HFF-Myc (cell line): ENCODE results near the gene KPNA2.
"Not testable (repeated sequence)": the region's sequence is repeated elsewhere in the genome, so short reads cannot be mapped to it uniquely, and the experiment has no call there.

ENCODE experiments used
- DNase-seq: peaks from one replicate; pipeline ENCODE4 v3.0.0-alpha.2; 2011; ENCODE audit warnings: low read depth; ENCODE audit errors: extremely low read depth
- H3K4me3 ChIP-seq: replicated peaks from 2 replicates; pipeline ENCODE4 v1.5.1; 2011; ENCODE audit warnings: low read depth, mild to moderate bottlenecking, control low read depth, low read length
- TF ChIP-seq, protein P1 (sequence below): IDR thresholded peaks from 2 replicates; pipeline ENCODE4 v1.5.1; 2012; ENCODE audit warnings: mild to moderate bottlenecking, low read depth, low read length, control low read depth; ENCODE audit errors: missing control alignments

The KPNA2 gene

DNA sequence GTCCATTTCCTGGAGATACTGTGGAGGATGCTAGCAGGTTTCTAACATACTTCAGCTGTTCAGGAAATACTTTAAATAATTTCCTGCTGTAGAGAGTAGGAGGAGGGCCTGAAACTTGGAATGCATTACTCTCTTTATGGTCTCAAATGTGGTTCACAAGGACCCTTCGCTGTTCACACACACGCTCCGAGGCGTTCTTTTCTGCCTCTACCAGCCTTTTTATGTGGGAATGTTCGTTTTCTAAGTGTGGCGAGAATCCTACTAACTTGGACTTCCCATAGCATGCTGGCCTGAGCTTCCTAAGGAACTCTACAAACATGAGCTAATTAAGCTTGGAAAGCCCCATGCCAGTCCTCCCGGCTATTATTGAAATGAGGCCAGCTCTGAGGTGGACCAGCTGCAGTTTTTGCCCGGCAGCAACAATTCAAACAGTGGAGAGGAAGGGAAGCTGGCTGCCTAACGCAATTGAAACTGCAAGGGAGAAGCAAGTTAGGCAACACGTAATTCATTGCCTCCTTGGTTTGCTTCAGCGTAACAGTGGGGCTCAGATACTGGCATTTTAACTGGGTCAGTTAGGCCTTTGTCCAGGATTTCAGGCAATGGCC, 18.9 kb downstream of the KPNA2 start:
- DNase-seq, result peak; percentile 47
- H3K4me3 ChIP-seq, result no peak overlapping the region; the same call in 1 of the 2 replicates
- TF ChIP-seq, protein P1, sequence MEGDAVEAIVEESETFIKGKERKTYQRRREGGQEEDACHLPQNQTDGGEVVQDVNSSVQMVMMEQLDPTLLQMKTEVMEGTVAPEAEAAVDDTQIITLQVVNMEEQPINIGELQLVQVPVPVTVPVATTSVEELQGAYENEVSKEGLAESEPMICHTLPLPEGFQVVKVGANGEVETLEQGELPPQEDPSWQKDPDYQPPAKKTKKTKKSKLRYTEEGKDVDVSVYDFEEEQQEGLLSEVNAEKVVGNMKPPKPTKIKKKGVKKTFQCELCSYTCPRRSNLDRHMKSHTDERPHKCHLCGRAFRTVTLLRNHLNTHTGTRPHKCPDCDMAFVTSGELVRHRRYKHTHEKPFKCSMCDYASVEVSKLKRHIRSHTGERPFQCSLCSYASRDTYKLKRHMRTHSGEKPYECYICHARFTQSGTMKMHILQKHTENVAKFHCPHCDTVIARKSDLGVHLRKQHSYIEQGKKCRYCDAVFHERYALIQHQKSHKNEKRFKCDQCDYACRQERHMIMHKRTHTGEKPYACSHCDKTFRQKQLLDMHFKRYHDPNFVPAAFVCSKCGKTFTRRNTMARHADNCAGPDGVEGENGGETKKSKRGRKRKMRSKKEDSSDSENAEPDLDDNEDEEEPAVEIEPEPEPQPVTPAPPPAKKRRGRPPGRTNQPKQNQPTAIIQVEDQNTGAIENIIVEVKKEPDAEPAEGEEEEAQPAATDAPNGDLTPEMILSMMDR, result no peak

DNA sequence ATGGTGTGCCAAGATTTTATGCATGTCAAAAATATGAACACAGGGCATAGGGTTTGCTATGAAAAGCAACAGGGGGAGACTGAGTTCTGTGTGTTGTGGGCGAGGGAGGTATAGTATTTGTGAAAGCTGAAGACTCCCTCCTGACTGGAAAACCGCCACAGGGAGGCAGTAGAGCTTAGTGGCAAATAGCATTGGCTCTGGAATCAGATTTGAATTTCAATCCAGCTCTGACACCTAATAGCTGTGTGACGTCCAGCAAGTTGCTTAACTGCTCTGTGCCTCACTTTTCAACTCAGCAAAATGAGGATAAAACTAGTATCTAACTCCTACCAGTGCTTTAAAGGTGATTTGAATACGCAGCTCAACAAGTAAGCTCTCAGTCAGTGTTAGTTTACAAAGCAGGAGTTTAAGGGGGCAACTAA, 22.0 kb downstream of the KPNA2 start:
- DNase-seq, result no peak
- no peak overlapping the region for H3K4me3 ChIP-seq
- TF ChIP-seq, protein P1, result peak; percentile 62

DNA sequence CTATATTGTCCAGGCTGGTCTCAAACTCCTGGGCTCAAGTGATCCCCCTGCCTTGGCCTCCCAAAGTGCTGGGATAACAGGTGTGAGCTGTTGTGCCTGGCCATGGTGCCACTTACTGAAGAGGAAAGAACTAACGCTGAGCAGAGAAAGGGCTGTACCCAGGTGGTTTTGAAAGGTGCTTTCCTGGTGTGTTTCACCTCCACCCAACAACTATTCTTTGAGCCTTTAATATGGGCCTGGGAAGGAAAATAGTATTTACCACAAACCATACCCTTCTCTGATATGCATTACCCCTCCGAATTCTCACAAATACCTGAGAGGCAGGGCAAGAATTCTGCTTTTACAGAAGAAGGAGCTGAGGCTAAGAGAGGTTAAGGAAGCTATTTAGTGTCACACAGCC, 24.8 kb downstream of the KPNA2 start:
- DNase-seq, result no peak
- H3K4me3 ChIP-seq, result no peak overlapping the region
- TF ChIP-seq, protein P1, result no peak

DNA sequence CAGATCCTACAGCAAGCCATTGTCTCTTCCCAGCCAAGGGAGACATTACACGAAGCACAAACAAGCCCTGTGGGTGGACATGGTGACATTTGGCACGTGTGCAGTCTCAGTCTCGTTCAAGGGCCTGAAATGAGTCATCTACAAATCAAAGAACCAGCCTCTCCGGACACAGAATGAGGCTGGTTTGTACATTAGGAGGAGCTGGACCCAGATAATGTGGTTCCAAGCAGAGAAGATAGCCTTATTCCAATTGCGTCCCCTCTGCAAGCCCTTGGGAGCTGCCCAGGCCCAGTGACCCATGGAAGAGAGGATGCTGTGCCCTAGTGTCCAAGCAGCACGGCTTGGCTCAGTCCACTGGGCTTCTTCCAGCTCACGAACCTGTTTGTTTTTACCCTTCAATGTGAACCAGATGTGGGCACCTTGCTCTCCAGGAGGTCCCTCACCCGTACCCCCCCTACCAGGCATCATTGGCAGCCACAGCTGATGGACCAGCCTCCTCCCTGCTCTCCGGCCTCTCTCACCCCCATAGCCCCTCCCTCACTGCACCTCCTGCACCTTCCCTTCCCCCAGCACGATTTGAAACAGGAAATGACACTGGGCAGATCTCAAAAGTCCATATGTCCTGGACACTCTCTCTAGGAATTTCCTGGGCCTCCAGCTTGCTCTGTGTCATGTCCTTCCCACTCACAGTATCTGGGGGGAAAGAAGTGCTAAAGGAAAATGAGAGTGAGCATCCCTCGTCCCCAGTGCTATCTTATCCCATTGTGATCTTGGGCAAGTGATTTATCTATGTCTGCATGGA, 26.2 kb downstream of the KPNA2 start:
- no peak overlapping the region for H3K4me3 ChIP-seq
- DNase-seq, result peak; percentile 39
- TF ChIP-seq, protein P1, result no peak

DNA sequence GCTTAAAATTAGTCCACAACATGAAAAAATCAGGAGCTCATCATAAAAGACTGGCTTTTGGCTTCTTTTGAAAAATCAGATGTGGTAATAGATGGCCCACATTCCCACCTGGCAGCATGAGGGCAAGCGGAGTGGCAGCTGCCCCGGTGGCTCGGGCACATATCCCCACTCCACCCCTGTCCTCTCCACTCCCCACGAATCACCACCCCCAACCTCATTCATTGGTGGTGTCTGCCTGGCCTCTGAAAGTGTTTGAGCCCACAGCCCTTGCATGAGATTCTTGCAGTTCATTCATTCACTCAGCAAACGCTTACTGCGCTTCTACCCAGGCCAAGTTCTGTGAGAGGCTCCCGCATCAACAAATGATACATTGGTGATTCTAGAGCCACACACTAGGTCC, 29.8 kb downstream of the KPNA2 start:
- H3K4me3 ChIP-seq, DNase-seq: not testable (repeated sequence)

DNA sequence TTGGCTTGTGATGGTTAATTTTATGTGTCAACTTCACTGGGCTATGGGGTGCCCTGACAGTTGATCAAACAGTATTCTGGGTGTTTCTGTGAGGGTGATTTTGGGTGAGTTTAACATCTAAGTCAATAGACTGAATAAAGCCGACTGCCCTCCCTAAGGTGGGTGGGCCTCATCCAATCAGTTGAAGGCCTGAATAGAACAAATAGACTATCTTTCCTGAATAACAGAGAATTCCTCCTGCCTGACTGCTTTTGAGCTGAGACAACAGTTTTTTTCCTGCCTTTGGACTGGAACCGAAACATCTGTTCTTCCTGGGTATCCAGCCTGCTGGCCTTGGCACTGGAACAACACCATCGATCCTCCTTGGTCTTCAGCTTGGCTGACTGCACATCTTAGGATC, 33.0 kb downstream of the KPNA2 start:
- not testable (repeated sequence) for H3K4me3 ChIP-seq

DNA sequence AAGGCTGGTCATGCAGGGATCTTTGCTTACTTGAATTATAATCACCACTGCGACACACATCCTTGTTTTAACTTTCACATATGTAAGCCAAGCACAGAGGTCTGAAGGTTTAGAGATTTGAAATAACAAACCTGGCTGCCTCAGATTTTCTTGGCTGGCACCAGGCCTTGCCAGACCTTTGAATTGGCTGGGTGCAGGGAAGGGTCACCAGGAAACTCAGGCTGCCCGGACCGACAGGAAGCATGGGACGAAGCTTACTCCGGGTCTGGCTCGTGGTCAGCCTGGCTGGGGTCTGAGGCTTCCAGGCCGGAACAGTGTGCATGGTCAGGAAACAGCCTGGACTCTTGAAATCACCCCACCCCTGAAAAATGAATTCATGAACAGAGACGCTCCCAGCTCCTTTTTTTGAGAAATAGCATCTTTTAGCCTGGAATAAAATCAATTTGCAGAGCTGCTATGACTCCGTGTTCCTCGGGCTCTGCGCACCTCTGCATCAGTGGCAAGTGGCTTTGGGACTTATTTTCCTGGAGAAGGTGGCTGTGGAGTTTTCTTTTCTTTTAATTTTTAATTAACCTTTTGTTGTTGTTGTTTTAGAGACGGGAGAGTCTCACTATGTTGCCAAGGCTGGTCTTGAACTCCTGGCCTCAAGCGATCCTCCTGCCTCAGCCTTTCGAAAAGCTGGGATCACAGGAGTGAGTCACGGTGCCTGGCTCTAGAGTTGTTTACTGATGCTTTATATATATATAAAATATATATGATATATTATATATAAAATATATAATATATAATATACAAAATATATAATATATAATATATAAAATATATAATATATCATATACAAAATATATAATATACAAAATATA, 35.3 kb downstream of the KPNA2 start:
- not testable (repeated sequence) for H3K4me3 ChIP-seq, DNase-seq

More for the DNA sequence above, 33.0 kb downstream of the KPNA2 start:
- not testable (repeated sequence) for DNase-seq

DNA sequence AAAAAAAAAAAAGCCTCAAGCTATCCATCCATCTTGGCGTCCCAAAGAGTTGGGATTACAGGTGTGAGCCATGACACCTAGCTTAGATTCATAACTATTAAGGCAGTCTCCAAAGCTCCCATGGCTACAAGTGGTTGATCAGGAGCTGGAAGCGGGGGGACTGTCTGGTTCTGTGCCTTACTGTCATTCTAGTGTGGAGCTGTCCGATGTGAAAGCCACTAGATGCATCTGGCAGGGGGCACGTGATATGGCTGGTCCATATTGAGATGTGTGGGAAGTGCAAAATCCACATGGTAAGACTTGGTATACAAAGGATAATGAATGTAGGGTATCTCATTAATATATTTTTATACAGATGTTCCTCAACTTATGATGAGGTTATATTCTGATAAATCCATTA, 38.7 kb downstream of the KPNA2 start:
- TF ChIP-seq, protein P1, result no peak
- no peak overlapping the region for H3K4me3 ChIP-seq
- DNase-seq, result no peak

DNA sequence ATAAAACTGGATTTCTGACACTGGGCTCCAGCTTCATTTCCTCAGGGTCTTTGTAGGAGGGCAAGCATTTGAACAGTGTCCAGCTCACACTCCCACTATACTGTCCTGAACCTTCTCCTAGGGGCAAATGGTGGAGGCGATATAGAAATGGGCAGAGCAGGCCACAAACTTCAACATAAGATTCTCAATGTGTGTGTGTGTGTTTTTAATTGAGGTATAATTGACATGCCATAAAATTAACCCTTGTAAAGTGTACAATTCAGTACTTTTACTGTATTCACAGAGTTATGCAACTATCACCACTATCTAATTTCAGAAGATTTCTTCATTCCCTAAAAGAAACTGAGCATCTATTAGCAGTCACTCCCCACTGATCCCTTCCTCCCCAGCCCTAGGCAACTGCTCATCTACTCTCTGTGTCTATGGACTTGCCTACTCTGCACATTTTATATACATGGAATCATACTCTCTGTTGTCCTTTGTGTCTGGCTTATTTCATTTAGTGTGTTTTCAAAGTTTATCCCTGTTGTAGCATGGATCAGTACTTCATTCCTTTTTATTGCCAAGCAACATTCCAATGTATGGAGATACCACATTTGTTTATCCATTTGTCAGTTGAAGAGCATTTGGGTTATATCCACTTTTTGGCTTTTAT, 40.5 kb downstream of the KPNA2 start:
- DNase-seq, H3K4me3 ChIP-seq: not testable (repeated sequence)

DNA sequence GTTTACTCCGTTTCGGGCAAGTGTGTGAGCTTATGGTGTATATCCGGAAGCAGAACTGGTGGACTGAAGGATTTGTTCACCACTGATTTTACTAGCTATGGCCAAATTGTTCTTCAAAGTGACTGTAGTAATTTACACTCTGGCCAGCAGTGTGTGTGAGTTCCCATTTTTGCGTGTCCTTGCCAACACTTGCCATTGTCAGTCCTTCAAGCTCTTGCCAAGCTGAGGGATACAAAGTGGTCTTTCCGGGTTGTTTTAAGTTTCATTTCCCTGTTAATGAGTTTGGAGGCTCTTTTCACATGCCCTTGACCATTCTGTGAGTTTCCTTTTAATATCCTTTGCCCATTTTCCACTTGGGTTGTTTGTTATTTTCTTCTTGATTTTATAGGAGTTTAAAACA, 42.0 kb downstream of the KPNA2 start:
- H3K4me3 ChIP-seq, DNase-seq: not testable (repeated sequence)
